Lower lobe of right lung (tissue), 2 donors: ENCODE data around the gene ITPKC. TPM values are rescaled to one million over a fixed set of nuclear protein-coding genes. Genes with fewer than 3 reads are reported as not detected.

ENCODE experiments used
- ATAC-seq, 2 donors: fragments of 200-7000 bp; cut with Tn5 transposase; one replicate each; pipeline ENCODE4 v1.9.1; 2020 to 2022; ENCODE audit warnings: mild to moderate bottlenecking in 2 of 2, moderate library complexity in 2 of 2
- DNase-seq: peaks from one replicate; pipeline ENCODE4 v3.0.0-alpha.2; 2020
- H3K27ac ChIP-seq: fragments of 200-600 bp; one replicate; pipeline ENCODE4 v1.8.0; 2022
- H3K27me3 ChIP-seq: fragments of 200-600 bp; one replicate; pipeline ENCODE4 v1.8.0; 2022; ENCODE audit warnings: low read depth
- H3K36me3 ChIP-seq: fragments of 200-600 bp; one replicate; pipeline ENCODE4 v1.8.0; 2022; ENCODE audit warnings: mild to moderate bottlenecking
- H3K4me1 ChIP-seq: fragments of 200-600 bp; one replicate; pipeline ENCODE4 v1.8.0; 2022
- H3K4me3 ChIP-seq: fragments of 200-600 bp; one replicate; pipeline ENCODE4 v1.8.0; 2022; ENCODE audit warnings: mild to moderate bottlenecking
- H3K9me3 ChIP-seq: fragments of 200-600 bp; one replicate; pipeline ENCODE4 v1.8.0; 2022
- intact Hi-C: fragments of 100-400 bp; cut with DNase I; formaldehyde crosslinking; loops from one replicate; pipeline ENCODE4 v1.11.0; 2022
- total RNA-seq: library from RNA; stranded (reverse); fragmentation: NEBNext Ultra II Directional; extraction: Animal tissue kit (Norgen Biotek cat#: 25700); gene quantifications from one replicate; pipeline ENCODE4 v1.2.1, GENCODE V29; 2021
- TF ChIP-seq, protein P1 (sequence below): fragments of 200-600 bp; IDR thresholded peaks from one replicate; pipeline ENCODE4 v1.8.0; 2022; ENCODE audit warnings: antibody characterized with exemption, mild to moderate bottlenecking
- donor health status: DM: no; HTN: yes; CAD: no; lungs with severe emphysema.

ITPKC gene
- total RNA-seq, 1 donor from 2014 or later: 34.9 TPM

DNA sequence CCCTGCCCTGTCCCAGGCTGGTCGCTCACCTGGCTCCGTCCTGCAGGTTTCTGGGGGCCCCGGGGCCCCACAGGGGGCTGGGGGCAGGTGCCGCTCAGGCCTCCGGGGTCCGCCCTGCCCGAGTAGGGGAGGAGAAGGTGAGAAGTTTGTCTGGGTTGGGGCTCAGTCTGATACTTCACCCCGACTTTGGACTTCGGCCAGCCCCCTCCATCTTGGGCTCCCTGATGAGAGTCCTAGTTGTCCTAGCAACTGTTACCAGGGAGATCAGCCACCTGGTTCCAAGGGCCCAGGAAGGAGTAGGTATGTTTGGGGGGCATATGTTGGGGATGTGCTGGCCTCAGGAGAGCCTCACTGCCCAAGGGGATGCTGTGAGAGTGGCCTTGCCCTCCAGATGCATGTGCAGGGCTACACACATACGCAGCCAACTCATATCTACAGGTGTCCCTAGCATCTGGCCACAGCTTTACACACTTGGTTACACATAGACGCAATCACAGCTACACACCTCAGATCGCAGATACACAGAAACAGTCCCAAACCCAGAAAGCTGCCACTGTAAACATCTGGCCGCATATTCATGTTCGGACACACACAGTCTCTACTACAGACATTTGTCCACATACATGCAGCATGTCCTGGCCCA is 29.9 kb upstream of the ITPKC start:
- Histone ChIP-seq H3K27me3 (no peaks in the 10 kb centered on the region), H3K27ac (peak overlapping the region; percentile 31), H3K4me3 (no peak overlapping the region), H3K36me3 (peaks cover 44% of the 10 kb centered on the region), H3K9me3 (no peaks in the 10 kb centered on the region), H3K4me1 (peaks cover 26% of the 10 kb centered on the region)
- intact Hi-C loops: no loop called here
- TF ChIP-seq, protein P1, sequence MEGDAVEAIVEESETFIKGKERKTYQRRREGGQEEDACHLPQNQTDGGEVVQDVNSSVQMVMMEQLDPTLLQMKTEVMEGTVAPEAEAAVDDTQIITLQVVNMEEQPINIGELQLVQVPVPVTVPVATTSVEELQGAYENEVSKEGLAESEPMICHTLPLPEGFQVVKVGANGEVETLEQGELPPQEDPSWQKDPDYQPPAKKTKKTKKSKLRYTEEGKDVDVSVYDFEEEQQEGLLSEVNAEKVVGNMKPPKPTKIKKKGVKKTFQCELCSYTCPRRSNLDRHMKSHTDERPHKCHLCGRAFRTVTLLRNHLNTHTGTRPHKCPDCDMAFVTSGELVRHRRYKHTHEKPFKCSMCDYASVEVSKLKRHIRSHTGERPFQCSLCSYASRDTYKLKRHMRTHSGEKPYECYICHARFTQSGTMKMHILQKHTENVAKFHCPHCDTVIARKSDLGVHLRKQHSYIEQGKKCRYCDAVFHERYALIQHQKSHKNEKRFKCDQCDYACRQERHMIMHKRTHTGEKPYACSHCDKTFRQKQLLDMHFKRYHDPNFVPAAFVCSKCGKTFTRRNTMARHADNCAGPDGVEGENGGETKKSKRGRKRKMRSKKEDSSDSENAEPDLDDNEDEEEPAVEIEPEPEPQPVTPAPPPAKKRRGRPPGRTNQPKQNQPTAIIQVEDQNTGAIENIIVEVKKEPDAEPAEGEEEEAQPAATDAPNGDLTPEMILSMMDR: no peak
- ATAC-seq (no peak), DNase-seq (no peak)

DNA sequence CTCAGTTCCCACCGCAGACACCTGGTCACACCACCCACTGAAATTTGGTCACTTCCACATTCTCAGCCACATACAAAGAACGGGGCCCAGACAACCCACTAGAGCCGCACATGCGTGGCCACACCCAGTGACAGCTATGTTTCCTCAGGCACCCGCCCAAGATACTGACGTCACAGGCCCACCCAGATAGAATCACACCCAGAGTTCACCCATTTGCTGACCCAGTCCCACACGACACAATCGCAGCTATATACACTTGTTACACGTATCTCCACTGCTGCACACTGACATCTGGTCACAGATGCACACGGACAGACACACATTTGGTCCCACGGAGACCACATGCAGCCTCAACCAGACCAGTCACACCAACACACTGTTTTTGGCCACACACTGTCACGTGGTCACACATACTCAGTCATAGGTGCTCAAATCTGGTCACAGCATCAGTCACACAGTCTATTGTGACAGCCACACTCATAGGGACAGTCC is 29.3 kb upstream of the ITPKC start:
- TF ChIP-seq, protein P1: no peak
- peak overlapping the region; percentile 7 for H3K27ac ChIP-seq
- intact Hi-C loops: no loop called here

DNA sequence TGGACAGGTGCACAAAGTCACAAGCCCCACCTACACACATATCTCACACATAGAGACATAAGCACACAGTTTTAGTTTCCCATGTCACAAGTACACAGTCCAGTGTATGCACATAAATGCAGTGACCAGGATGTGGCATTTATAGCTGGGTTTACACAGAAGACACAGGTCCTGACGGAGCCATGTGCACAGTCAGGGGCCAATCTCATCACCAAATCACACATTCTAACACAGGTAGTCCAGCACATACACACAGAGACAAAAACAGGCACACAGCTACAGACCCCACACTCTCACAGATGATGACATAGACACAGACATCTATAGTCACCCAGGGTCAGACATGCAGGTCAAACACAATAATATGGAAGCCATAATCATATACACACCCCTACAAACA is 28.6 kb upstream of the ITPKC start:
- no peaks in the 10 kb centered on the region for H3K27me3 ChIP-seq
- H3K36me3 ChIP-seq: peaks cover 35% of the 10 kb centered on the region
- H3K27ac ChIP-seq: peak overlapping the region; percentile 7
- DNase-seq: no peak
- TF ChIP-seq, protein P1: no peak
- peak overlapping the region; percentile 64 for H3K4me3 ChIP-seq
- no peaks in the 10 kb centered on the region for H3K9me3 ChIP-seq
- peaks cover 26% of the 10 kb centered on the region for H3K4me1 ChIP-seq
- intact Hi-C loops: no loop called here
- ATAC-seq: no peak

More for the DNA sequence above, 29.3 kb upstream of the ITPKC start:
- ATAC-seq (peak; percentile 12 to 13), DNase-seq (peak; percentile 81)
- no peaks in the 10 kb centered on the region for H3K27me3 ChIP-seq
- H3K9me3 ChIP-seq: no peaks in the 10 kb centered on the region
- H3K4me3 ChIP-seq: no peak overlapping the region
- H3K4me1 ChIP-seq: peaks cover 26% of the 10 kb centered on the region
- H3K36me3 ChIP-seq: peaks cover 38% of the 10 kb centered on the region

DNA sequence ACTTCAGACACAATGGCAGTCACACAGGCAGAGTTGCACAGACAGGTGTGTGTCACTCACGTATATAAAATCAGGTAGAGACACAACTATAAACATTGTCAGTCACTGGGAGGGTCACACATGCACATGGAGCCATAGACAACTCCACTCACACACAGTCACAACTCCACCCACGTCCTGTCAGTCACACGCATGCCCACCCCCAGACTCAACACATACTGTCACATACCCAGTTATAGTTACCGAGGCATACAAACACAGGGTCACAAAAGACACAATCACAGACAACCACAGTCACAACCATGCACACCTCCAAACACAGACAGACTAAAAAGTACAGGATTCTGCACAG is 27.9 kb upstream of the ITPKC start:
- H3K36me3 ChIP-seq: peaks cover 36% of the 10 kb centered on the region
- H3K27me3 ChIP-seq: no peaks in the 10 kb centered on the region
- no peaks in the 10 kb centered on the region for H3K9me3 ChIP-seq
- ATAC-seq (no peak), DNase-seq (no peak)
- H3K4me1 ChIP-seq: peaks cover 26% of the 10 kb centered on the region
- H3K27ac ChIP-seq: no peak overlapping the region
- intact Hi-C loops: no loop called here
- TF ChIP-seq, protein P1: no peak
- H3K4me3 ChIP-seq: peak overlapping the region; percentile 64

DNA sequence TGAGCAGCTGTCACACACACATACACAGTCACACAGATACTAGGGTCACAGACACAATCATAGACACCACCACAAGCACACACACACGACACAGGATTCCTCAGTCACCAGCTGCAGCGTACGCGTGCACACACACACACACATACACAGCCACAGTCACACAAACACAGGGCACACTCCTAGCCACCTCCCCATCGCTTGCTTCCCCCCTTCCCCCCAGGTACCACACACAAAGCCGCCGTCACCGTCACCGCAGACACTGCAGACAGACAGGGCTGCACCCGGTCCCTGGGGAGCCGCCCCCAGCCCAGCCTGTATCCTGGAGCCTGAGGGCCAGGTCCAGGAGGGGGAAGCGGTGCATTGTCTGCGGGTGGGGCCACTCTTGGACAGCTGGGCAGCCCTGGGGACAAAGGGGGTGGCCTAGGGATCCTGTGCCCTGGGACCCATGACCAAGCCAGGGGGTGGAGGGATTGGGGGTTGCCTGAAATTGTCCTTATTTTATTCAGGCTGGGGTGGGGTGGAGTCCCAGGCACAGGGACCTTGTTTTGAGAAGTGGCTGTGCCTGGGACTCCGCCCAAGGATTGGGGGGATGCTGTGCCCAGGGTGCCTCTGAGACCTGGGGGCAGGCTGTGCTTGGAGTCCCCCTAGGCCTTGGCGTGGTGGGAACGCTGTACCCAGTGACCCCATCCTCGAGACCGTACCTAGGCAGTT is 27.4 kb upstream of the ITPKC start:
- intact Hi-C loops: no loop called here
- peak overlapping the region; percentile 69 for H3K27ac ChIP-seq
- H3K27me3 ChIP-seq: no peaks in the 10 kb centered on the region
- ATAC-seq: no peak
- H3K9me3 ChIP-seq: no peaks in the 10 kb centered on the region
- H3K36me3 ChIP-seq: peaks cover 37% of the 10 kb centered on the region
- peak overlapping the region; percentile 64 for H3K4me3 ChIP-seq
- DNase-seq: no peak
- TF ChIP-seq, protein P1: no peak
- peaks cover 26% of the 10 kb centered on the region for H3K4me1 ChIP-seq
